Transverse colon (tissue), 4 donors: ENCODE results near the gene PROK1.

Experiments
- CTCF ChIP-seq, 5 experiments: fragments of 200-600 bp in 3 of 5; fragments of 450-650 bp in 2 of 5; sonication (generic) in 3 of 5; IDR thresholded peaks; 1 replicate in 2 of 5; 2 replicates in 3 of 5; pipeline ENCODE4 v1.5.1; 2016 to 2017; ENCODE audit warnings: antibody characterized with exemption in 5 of 5, inconsistent platforms in 3 of 5, mild to moderate bottlenecking in 2 of 5, moderate library complexity in 1 of 5
- EP300 ChIP-seq: sonication (generic); formaldehyde crosslinking; IDR thresholded peaks from one replicate; pipeline ENCODE4 v1.6.1; 2017; ENCODE audit warnings: antibody characterized with exemption, low read depth
- POLR2A ChIP-seq: fragments of 450-650 bp; IDR thresholded peaks from one replicate; pipeline ENCODE4 v1.6.1; 2016; ENCODE audit warnings: antibody characterized with exemption, mild to moderate bottlenecking, moderate library complexity
- POLR2AphosphoS5 ChIP-seq, 3 donors: sonication (generic); formaldehyde crosslinking; IDR thresholded peaks; one replicate each; pipeline ENCODE4 v1.6.1; 2016; ENCODE audit warnings: antibody characterized with exemption in 3 of 3

- TF ChIP-seq POLR2AphosphoS5 (IDR thresholded peaks at IDR 0.05) (no peak), POLR2A (no peak), CTCF (IDR thresholded peaks at IDR 0.05) (no peak), EP300 (no peak)
Observed at GRCh38 chr1:110494036-110494435, 43.1 kb downstream of the PROK1 start.
